Retinal pigment epithelial cell (primary cell): ENCODE data around the gene R3HDML.

Source experiments
- DNase-seq: peaks from one replicate; pipeline ENCODE4 v3.0.0-alpha.2; 2010; ENCODE audit warnings: low read depth
- H3K4me3 ChIP-seq: 2 replicates; pipeline ENCODE4 v1.5.1; 2011; ENCODE audit warnings: mild to moderate bottlenecking, low read length, control low read depth, moderate library complexity
- CTCF ChIP-seq: conservative IDR thresholded peaks from 2 replicates; pipeline ENCODE4 v1.5.1; 2011; ENCODE audit warnings: low read depth, low read length, control low read depth, inconsistent platforms

Gene R3HDML

DNA sequence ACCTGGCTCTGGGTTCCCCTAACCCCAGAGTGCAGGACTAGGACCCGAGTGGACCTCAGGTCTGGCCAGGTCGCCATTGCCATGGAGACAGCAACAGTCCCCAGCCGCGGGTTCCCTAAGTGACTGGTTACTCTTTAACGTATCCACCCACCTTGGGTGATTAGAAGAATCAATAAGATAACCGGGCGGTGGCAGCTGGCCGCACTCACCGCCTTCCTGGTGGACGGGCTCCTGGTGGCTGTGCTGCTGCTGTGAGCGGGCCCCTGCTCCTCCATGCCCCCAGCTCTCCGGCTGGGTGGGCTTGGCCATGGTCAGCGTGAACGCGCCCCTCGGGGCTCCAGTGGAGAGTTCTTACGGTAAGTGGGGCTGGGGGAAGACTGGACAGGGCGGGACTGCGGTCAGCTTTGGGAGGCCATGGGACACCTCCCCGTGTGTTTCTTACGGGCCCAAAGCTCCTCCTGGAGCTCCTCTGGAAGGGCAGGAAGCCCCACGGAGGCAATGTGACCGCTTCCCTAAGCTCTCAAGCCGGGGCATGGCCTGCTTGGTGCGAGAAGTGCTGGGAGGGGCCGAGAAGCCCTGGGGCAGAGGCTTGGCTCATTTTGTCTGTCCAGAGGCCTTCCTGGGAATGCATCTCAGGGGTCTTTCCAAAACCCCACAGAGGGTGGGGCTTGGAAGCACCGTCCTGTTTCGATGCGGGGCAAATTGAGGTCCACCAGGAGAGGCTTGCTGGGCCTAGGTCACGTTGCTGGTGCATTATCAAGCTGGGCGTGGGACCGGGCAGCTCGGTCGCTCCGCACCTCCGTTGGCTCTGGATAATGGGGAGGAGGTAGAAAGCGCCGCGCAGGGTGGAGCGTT is 18.9 kb downstream of the R3HDML start, which contains the start of gene HNF4A:
Gene HNF4A, plus strand, starts transcription at position 202 of the 855 bp plus-strand sequence. Its CDS starts 106 bp downstream, at position 308.
- H3K4me3 ChIP-seq = no peak within 1 kb of the TSS
- no peak for TF ChIP-seq CTCF
- DNase-seq = no peak

GRCh38 chr20:44356353-44356723 is 19.5 kb downstream of the R3HDML start:
- DNase-seq = no peak
- TF ChIP-seq CTCF = no peak
- no peak overlapping the region for H3K4me3 ChIP-seq

- H3K4me3 ChIP-seq = no peak overlapping the region
- TF ChIP-seq CTCF = no peak
- DNase-seq = no peak
Observed at GRCh38 chr20:44357020-44357419, 20.2 kb downstream of the R3HDML start.

GRCh38 chr20:44357555-44358125 is 20.8 kb downstream of the R3HDML start:
- no peak for TF ChIP-seq CTCF
- no peak for DNase-seq
- no peak overlapping the region for H3K4me3 ChIP-seq

DNA sequence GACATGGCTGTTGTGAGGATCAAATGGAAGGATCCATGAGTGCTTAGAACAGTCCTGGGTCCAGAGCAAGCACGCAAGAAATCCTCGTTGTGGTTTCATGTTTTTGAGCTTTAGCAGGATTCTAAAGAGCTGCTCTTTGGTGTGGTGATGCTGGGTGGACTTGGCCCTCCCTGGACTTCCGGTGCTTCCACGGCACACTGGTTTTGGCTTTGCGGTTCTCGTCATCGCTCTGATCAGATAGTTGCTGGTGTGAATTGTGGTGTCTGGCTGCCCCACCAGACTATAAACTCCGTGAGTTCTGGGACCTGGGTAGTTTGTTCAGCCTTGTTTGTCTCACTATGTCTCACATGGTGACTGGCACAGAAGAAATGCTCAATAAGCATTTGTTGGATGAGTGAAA is 21.9 kb downstream of the R3HDML start:
- no peak for DNase-seq
- no peak overlapping the region for H3K4me3 ChIP-seq
- TF ChIP-seq CTCF = no peak

DNA sequence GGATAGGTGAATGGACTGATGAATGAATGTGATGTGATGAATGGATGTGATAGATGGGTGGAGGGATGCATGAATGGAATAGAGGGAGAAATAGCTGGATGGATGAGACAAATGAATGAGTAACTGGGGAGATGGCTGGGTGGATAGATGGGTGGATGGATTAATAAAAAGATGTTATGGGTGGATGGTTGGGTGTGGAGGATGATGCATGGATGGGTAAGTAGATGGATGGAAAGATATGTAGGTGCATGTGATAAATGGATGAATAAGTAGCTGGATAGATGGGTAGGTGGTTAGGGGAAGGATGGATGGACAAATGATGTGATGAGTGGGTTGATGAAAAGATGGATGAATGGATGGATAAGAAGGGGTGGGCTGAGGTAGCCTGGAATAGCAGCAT is 23.4 kb downstream of the R3HDML start:
- no peak overlapping the region for H3K4me3 ChIP-seq
- no peak for TF ChIP-seq CTCF
- no peak for DNase-seq

- TF ChIP-seq CTCF = no peak
- H3K4me3 ChIP-seq = no peak overlapping the region
- DNase-seq = no peak
Observed at GRCh38 chr20:44361021-44361420, 24.2 kb downstream of the R3HDML start.
